Hindlimb muscle (tissue), 1 donor: ENCODE measurements around the gene BTNL9. TPM values are rescaled to one million over a fixed set of nuclear protein-coding genes. Genes with fewer than 3 reads are reported as not detected.
"Not testable (repeated sequence)": the region's sequence is repeated elsewhere in the genome, so short reads cannot be mapped to it uniquely, and the experiment has no call there.

Experiments used
- DNase-seq: peaks from one replicate; pipeline ENCODE4 v3.0.0-alpha.2; 2013
- polyA plus RNA-seq: library from polyadenylated mRNA; unstranded; fragments of 120-200 nt; gene quantifications from one replicate; pipeline ENCODE4 v1.2.1, GENCODE V29; 2013; ENCODE audit not compliant: insufficient read length

BTNL9 gene
- polyA plus RNA-seq, 1 donor: 29.1 TPM

DNA sequence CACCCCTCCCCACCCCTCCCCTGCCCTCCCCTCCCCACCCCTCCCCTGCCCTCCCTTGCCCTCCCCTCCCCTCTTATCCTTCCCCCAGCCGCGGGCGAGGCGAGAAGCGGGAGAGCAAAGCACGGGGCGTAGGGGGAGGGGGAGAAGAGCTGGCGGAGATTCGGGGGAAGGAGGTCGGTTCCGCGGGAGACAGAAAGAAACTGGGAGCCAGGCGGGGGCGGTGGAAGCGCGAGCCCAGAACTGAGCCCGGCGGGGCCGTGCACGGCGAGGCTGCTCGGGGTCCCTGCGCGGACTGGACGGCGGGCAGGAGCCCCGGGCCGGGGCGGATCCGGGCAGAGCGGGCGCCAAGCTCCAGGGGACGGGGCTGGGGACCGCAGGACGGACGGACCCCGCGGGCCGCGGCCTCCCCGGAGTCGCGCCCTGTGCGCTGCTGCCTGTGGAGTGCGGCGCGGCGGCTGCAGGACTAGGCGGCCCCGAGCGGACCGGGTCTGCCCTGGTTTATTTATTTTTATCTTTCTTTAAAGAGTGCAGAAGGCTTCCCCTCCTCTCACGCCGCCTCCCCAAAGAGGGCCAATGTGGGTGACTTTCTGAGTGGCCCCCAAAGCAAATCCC lies 61.1 kb downstream of the BTNL9 start:
- not testable (repeated sequence) for DNase-seq

DNA sequence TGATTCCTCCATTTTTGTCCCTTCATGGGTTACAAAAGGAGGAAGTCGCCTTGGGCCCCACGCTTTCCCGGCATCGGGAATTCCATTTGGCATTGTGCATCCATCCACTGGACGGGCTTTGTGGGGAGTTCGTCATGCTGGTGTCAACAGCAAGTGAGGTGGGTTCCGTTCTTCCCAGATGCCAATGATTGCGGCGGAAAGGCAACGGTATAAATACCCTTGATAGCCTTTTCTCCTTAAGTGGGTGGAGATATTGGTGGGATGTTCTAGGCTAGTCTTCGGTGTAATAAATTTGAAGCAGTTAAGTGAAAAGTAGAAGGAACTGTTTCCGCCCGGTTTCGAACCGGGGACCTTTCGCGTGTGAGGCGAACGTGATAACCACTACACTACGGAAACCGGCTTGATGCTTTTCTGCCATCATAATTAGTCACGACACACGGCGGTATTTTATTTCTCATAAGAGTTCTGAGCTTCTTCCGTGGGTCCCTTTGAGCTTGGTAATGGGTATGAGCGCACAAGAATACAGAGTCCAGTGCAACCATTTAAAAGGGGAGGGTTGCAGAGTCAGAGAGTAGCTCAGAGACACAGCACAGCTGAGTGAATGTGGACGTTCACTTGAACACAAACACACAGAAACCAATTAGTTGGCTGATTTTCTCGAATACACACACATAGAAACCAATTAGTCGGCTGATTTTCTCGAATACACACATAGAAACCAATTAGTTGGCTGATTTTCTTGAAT lies 62.0 kb downstream of the BTNL9 start:
- DNase-seq: not testable (repeated sequence)

DNA sequence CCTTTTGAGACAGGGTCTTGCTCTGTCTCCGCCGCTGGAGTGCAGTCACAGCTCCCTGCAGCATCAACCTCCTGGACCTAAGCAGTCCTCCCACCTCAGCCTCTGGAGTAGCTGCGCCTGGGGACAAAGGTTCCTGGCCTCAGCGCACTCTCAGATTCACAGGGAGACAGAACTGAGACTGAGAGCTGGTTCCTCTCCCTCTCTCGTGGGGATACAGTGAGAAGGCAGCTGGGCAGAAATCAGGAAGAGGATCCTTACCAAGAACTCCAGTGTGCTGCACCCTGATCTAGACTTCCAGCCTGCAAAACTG lies 64.1 kb downstream of the BTNL9 start:
- not testable (repeated sequence) for DNase-seq

DNA sequence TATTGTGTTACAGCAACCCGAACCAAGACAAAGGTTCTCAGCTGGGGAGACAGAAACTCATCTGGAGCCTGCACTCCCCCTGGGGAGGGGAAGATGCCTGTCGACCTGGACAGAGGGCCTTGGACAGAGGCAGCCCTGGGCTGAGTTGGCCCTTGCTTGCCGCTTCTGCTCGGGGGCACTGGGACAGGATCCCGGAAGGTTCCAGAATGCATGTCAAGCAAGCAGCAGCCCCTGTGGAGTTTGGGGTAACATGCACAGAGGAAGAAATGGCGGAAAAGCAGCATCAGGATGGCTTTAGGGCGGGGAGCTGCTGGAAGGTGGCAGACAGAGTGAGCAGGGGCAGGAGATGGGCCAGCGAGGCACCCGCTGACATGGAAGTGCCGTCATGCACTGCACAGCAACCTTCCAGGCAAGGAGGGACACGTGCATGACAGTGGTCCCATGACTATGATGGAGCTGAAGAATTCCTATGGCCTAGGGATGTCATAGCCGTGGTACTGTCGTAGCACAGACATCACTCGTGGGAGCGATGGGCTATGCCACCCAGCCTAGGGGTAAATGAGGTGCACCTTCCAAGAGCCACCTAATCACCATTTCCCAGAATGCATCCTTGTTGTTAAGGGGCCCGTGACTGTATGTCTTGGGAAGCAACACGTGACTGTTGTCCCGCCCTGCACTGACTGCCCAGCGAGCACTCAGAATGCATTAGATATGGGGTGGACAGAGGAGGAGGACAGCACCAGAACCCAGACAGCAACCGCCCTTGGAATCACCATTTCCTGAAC lies 64.7 kb downstream of the BTNL9 start:
- DNase-seq: not testable (repeated sequence)

DNA sequence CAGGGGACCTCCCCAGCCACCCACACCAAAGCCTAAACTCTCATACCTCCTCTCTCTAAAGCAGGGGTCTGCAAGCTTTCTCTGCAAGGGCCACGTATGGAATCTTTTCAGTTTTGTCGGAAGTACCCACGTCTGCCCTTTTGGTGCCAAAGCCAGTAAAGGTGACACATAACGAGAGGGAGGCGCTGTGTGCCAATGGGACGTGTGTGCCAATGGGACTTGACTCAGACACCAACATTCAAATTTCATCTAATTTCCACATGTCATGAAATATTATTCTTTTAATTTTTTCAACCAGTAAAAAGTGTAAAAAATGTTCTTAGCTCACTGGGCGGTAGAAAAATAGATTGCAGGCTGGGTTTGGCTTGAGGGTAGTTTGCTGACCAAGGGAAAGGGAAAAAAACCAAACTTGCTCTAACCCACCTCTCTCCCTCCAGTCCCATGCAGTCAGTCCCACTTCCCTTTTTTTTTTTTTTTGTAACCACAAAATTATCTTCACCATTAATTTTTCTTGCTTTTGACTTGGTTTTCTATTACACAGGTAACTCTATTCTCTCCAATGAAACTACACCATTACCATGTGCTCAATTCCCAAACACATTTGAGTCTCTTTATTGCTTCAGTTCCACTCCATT lies 65.4 kb downstream of the BTNL9 start:
- DNase-seq: no peak

DNA sequence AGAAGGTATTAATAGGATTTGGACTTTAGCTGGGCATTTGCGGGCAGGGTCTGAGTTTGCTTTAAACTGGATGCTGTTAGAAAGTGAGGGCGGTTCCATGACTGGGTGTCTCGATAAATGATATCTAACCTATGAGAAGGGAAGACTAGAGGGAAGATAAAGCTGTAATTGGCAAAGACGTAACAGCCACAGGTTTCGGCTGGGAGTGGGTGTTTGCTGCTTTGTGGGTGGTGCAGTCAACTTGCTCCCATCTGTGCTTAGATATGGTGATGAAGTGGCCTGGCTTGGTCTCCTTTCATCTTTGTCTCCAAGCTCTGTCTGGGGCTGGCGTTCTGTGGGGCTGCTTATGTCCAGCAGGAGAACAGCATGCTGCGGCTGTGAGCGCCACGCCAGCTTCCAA lies 67.6 kb downstream of the BTNL9 start:
- DNase-seq: no peak

DNA sequence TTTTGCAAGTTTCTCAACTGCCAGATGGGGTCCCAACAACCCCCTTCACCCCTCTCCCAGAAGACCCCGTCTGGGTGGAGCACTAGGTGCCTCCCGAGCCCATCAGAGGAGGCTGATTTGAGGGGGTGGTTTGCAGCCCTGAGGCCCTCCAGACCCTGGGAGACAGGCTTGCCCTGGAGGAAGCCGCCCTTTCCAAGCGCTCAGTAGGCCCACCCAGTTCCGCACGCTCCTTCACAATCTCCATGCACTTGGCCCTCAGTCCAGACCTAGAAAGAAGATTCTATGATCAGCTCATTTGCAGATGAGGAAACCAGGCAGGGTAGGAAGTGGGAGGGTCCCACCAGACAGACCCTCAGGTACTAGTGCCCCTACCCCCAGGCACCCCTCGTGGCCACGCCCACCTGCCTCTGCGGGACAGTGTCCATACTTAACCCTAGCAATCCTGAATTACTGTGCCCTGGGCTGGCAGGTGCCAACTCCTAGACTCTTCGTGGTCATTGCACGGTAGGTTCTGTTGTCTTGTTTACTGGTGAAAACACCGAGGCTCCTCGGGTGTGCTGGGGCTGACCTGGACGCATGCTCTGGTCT lies 68.6 kb downstream of the BTNL9 start:
- no peak for DNase-seq

DNA sequence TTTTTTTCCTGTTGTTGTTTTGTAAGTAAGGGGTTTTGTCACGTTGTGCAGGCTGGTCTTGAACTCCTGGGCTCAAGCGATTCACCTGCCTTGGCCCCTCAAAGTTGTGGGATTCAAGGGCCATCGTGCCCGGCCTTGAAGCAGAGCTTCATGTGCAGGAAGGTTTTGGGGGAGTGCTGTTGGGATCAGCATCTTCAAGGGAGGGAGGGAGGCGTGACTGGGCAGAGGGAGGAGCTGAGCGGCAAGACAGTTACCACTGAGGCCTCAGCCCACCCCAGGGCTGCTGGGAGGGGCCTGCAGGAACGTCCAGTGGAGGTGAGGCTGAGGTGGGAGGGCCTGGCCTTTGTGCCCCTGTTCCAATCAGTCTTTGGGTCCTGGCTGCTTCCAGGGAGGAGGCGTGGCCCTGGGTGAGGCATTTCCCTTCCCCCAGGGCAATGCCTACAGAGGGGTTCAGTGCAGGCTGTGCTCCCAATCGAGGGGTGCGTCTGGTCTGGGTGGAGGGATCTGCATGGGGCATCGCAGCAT lies 69.5 kb downstream of the BTNL9 start:
- DNase-seq: no peak

DNA sequence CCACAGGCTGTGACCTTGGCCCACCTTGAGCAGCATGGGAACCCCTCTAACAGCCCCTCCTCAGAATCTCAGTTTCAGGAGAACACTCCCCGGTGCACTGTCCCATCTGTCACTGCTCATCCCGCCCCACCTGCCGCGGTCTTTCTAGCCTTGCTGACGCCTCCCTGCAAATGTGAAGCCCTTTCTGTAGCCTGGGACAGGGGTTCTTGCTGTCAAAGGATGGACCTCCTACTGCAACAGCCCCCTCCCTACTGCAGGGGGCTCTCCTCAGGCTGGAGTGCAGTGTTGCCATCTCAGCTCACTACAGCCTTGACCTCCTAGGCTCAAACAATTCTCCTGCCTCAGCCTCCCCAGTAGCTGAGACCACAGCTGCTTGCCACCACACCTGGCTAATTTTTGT lies 70.9 kb downstream of the BTNL9 start:
- no peak for DNase-seq

Other genes starting within 250 kb of the BTNL9 start
- gene MGAT1, start 237.5 kb upstream of the BTNL9 start, polyA plus RNA-seq: 79.6 TPM
- gene ZFP62, start 179.0 kb upstream of the BTNL9 start, polyA plus RNA-seq: 23.3 TPM
- not detected for gene BTNL8, start 141.1 kb upstream of the BTNL9 start, polyA plus RNA-seq
- not detected for gene BTNL3, start 51.4 kb upstream of the BTNL9 start, polyA plus RNA-seq
- gene OR2V1, start 90.9 kb downstream of the BTNL9 start, polyA plus RNA-seq: not detected
- not detected for gene OR2V2, start 107.3 kb downstream of the BTNL9 start, polyA plus RNA-seq
- 20.4 TPM for gene TRIM7, start 164.9 kb downstream of the BTNL9 start, polyA plus RNA-seq
- 18.7 TPM for gene TRIM41, start 183.0 kb downstream of the BTNL9 start, polyA plus RNA-seq
- gene RACK1, start 203.6 kb downstream of the BTNL9 start, polyA plus RNA-seq: 3,562 TPM
- gene TRIM52, start 220.9 kb downstream of the BTNL9 start, polyA plus RNA-seq: 17.9 TPM